DOHH2 (cell line): ENCODE measurements around the gene GLYATL3.

Experiments used
- EZH2phosphoT487 ChIP-seq: fragments of 200-600 bp; sonication (generic); IDR thresholded peaks from 2 replicates; pipeline ENCODE4 v1.6.1; 2017; ENCODE audit warnings: borderline replicate concordance, mild to moderate bottlenecking, antibody characterized with exemption, low read length, moderate library complexity, mixed read lengths
- TF ChIP-seq, protein P1 (sequence below): fragments of 200-600 bp; sonication (generic); IDR thresholded peaks from one replicate; pipeline ENCODE4 v1.5.1; 2014; ENCODE audit warnings: antibody characterized with exemption, mild to moderate bottlenecking, low read depth, low read length; ENCODE audit not compliant: poor library complexity, severe bottlenecking

DNA sequence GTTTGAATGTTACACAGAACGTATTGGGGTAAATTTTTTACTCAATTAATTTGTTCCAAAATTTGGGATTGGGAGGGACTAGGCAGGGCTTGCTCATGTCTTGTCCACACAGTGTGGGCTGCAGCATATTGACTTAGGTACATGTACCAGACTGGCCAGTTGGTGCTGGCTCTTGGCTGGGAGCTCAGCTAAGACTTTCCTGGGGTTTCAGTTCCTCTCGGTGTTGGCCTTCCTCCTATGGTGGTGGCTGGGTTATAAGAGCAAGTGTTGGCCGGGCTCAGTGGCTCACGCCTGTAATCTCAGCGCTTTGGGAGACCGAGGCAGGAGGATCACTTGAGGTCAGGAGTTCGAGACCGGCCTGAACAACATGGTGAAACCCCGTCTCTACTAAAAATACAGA is 31.7 kb upstream of the GLYATL3 start:
- TF ChIP-seq, protein P1, sequence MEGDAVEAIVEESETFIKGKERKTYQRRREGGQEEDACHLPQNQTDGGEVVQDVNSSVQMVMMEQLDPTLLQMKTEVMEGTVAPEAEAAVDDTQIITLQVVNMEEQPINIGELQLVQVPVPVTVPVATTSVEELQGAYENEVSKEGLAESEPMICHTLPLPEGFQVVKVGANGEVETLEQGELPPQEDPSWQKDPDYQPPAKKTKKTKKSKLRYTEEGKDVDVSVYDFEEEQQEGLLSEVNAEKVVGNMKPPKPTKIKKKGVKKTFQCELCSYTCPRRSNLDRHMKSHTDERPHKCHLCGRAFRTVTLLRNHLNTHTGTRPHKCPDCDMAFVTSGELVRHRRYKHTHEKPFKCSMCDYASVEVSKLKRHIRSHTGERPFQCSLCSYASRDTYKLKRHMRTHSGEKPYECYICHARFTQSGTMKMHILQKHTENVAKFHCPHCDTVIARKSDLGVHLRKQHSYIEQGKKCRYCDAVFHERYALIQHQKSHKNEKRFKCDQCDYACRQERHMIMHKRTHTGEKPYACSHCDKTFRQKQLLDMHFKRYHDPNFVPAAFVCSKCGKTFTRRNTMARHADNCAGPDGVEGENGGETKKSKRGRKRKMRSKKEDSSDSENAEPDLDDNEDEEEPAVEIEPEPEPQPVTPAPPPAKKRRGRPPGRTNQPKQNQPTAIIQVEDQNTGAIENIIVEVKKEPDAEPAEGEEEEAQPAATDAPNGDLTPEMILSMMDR: no peak
- TF ChIP-seq EZH2phosphoT487: no peak
